HEK293 (cell line): Measurements from ENCODE around the gene CNOT2.

Experiments
- CTCF ChIA-PET: fragments of 350-600 bp; formaldehyde crosslinking; extraction: SDS; loops from one replicate; lab custom pipeline; 2021; ENCODE audit warnings: antibody characterized with exemption; lab: Yijun Ruan, JAX
- POLR2A ChIA-PET: fragments of 300-600 bp; formaldehyde crosslinking; extraction: SDS; loops from one replicate; lab custom pipeline; 2020; ENCODE audit warnings: antibody characterized with exemption, inconsistent platforms; lab: Yijun Ruan, JAX
- H3K27ac ChIP-seq: fragments of 200-500 bp; sonication (Bioruptor generic); 2 replicates; pipeline ENCODE4 v1.5.1; 2014; ENCODE audit warnings: low read depth, low read length, control low read depth, inconsistent platforms; ENCODE audit errors: extremely low read depth
- H3K36me3 ChIP-seq, 2 experiments: fragments of 200-500 bp in 1 of 2; sonication (Bioruptor generic) in 1 of 2; 1 replicate in 1 of 2; 2 replicates in 1 of 2; pipeline ENCODE4 v1.5.1; 2014 to 2017; ENCODE audit warnings: inconsistent platforms in 2 of 2, low read length in 2 of 2; ENCODE audit not compliant: control insufficient read depth in 2 of 2, insufficient read depth in 1 of 2
- H3K4me1 ChIP-seq: fragments of 200-500 bp; sonication (Bioruptor generic); 2 replicates; pipeline ENCODE4 v1.5.1; 2014; ENCODE audit warnings: mild to moderate bottlenecking, low read length, inconsistent platforms; ENCODE audit not compliant: control insufficient read depth, insufficient read depth
- H3K4me3 ChIP-seq: 2 replicates; pipeline ENCODE4 v1.5.1; 2011; ENCODE audit warnings: low read depth, mild to moderate bottlenecking, control low read depth, low read length, moderate library complexity
- H3K9me3 ChIP-seq: fragments of 200-500 bp; sonication (Bioruptor generic); 2 replicates; pipeline ENCODE4 v1.5.1; 2014; ENCODE audit warnings: low read depth, low read length, inconsistent platforms; ENCODE audit not compliant: control insufficient read depth, insufficient read depth
- GLI2 ChIP-seq: fragments of 450-650 bp; formaldehyde crosslinking; IDR thresholded peaks from 2 replicates; pipeline ENCODE4; 2017; ENCODE audit warnings: missing biosample characterization, missing genetic modification characterization, low read depth, borderline replicate concordance
- PRDM1 ChIP-seq: fragments of 450-650 bp; formaldehyde crosslinking; IDR thresholded peaks from 2 replicates; pipeline ENCODE4; 2016; ENCODE audit warnings: missing biosample characterization, missing genetic modification characterization
- SP7 ChIP-seq: fragments of 450-650 bp; formaldehyde crosslinking; IDR thresholded peaks from 2 replicates; pipeline ENCODE4 v1.5.1; 2016; ENCODE audit warnings: missing biosample characterization, missing genetic modification characterization
- YY1 ChIP-seq: fragments of 450-650 bp; formaldehyde crosslinking; IDR thresholded peaks from 2 replicates; pipeline ENCODE4 v1.5.1; 2018; ENCODE audit warnings: missing biosample characterization, missing genetic modification characterization
- ZBTB48 ChIP-seq: fragments of 450-650 bp; formaldehyde crosslinking; IDR thresholded peaks from 2 replicates; pipeline ENCODE4 v1.5.1; 2016; ENCODE audit warnings: missing biosample characterization, missing genetic modification characterization
- ZEB2 ChIP-seq: fragments of 450-650 bp; formaldehyde crosslinking; IDR thresholded peaks from 2 replicates; pipeline ENCODE4 v1.5.1; 2016; ENCODE audit warnings: missing biosample characterization, missing genetic modification characterization
- ZFP37 ChIP-seq: fragments of 450-650 bp; formaldehyde crosslinking; IDR thresholded peaks from 2 replicates; pipeline ENCODE4 v1.5.1; 2016; ENCODE audit warnings: missing biosample characterization, missing genetic modification characterization
- ZFP41 ChIP-seq: fragments of 450-650 bp; formaldehyde crosslinking; IDR thresholded peaks from 2 replicates; pipeline ENCODE4 v1.5.1; 2016; ENCODE audit warnings: missing biosample characterization, missing genetic modification characterization, borderline replicate concordance
- ZNF350 ChIP-seq: fragments of 450-650 bp; formaldehyde crosslinking; IDR thresholded peaks from 2 replicates; pipeline ENCODE4 v1.5.0; 2017; ENCODE audit warnings: missing biosample characterization, mild to moderate bottlenecking, missing genetic modification characterization
- ZNF354C ChIP-seq: fragments of 450-650 bp; formaldehyde crosslinking; IDR thresholded peaks from 2 replicates; pipeline ENCODE4 v1.5.1; 2016; ENCODE audit warnings: missing biosample characterization, missing genetic modification characterization, low read depth, borderline replicate concordance
- ZNF366 ChIP-seq: fragments of 450-650 bp; formaldehyde crosslinking; conservative IDR thresholded peaks from 2 replicates; pipeline ENCODE4 v1.5.1; 2016; ENCODE audit warnings: missing biosample characterization, missing genetic modification characterization
- ZNF37A ChIP-seq: fragments of 450-650 bp; IDR thresholded peaks from 2 replicates; pipeline ENCODE4 v1.5.1; 2018; ENCODE audit warnings: missing biosample characterization, missing genetic modification characterization
- ZNF426 ChIP-seq: fragments of 450-650 bp; formaldehyde crosslinking; IDR thresholded peaks from 2 replicates; pipeline ENCODE4 v1.5.1; 2017; ENCODE audit warnings: missing biosample characterization, missing genetic modification characterization, mild to moderate bottlenecking, inconsistent platforms, moderate library complexity
- ZNF433 ChIP-seq: fragments of 450-650 bp; formaldehyde crosslinking; IDR thresholded peaks from 2 replicates; pipeline ENCODE4 v1.5.1; 2016; ENCODE audit warnings: missing biosample characterization, missing genetic modification characterization, low read depth
- ZNF501 ChIP-seq: fragments of 450-650 bp; formaldehyde crosslinking; IDR thresholded peaks from 2 replicates; pipeline ENCODE4 v1.5.1; 2016; ENCODE audit warnings: missing biosample characterization, missing genetic modification characterization
- ZNF529 ChIP-seq: fragments of 450-650 bp; formaldehyde crosslinking; IDR thresholded peaks from 2 replicates; pipeline ENCODE4 v1.5.1; 2017; ENCODE audit warnings: missing genetic modification characterization, missing biosample characterization; ENCODE audit not compliant: insufficient replicate concordance
- ZNF555 ChIP-seq: fragments of 450-650 bp; formaldehyde crosslinking; conservative IDR thresholded peaks from 2 replicates; pipeline ENCODE4 v1.5.1; 2017; ENCODE audit warnings: missing biosample characterization, mild to moderate bottlenecking, missing genetic modification characterization, inconsistent platforms
- ZNF571 ChIP-seq: fragments of 450-650 bp; formaldehyde crosslinking; IDR thresholded peaks from 2 replicates; pipeline ENCODE4 v1.5.0; 2017; ENCODE audit warnings: missing biosample characterization, missing genetic modification characterization
- ZNF600 ChIP-seq: fragments of 450-650 bp; formaldehyde crosslinking; IDR thresholded peaks from 2 replicates; pipeline ENCODE4 v1.5.1; 2016; ENCODE audit warnings: missing biosample characterization, missing genetic modification characterization
- ZNF639 ChIP-seq: fragments of 450-650 bp; formaldehyde crosslinking; IDR thresholded peaks from 2 replicates; pipeline ENCODE4 v1.5.1; 2016; ENCODE audit warnings: missing biosample characterization, missing genetic modification characterization
- ZNF645 ChIP-seq: fragments of 450-650 bp; formaldehyde crosslinking; IDR thresholded peaks from 2 replicates; pipeline ENCODE4; 2016; ENCODE audit warnings: missing biosample characterization, missing genetic modification characterization
- ZNF660 ChIP-seq: fragments of 450-650 bp; IDR thresholded peaks from 2 replicates; pipeline ENCODE4 v1.5.1; 2018; ENCODE audit warnings: missing biosample characterization, mild to moderate bottlenecking, missing genetic modification characterization
- ZNF704 ChIP-seq: fragments of 450-650 bp; formaldehyde crosslinking; IDR thresholded peaks from 2 replicates; pipeline ENCODE4 v1.5.1; 2016; ENCODE audit warnings: missing biosample characterization, missing genetic modification characterization
- ZNF768 ChIP-seq: fragments of 450-650 bp; formaldehyde crosslinking; IDR thresholded peaks from 2 replicates; pipeline ENCODE4 v1.5.1; 2018; ENCODE audit warnings: missing biosample characterization, mild to moderate bottlenecking, missing genetic modification characterization
- ZNF843 ChIP-seq: fragments of 450-650 bp; formaldehyde crosslinking; IDR thresholded peaks from 2 replicates; pipeline ENCODE4 v1.5.1; 2016; ENCODE audit warnings: missing biosample characterization, missing genetic modification characterization
- ZSCAN18 ChIP-seq: fragments of 450-650 bp; formaldehyde crosslinking; IDR thresholded peaks from 2 replicates; pipeline ENCODE4 v1.5.1; 2016; ENCODE audit warnings: missing biosample characterization, missing genetic modification characterization
- TF ChIP-seq, protein P1 (sequence below): fragments of 450-650 bp; formaldehyde crosslinking; IDR thresholded peaks from 2 replicates; pipeline ENCODE4 v1.5.1; 2016; ENCODE audit warnings: missing biosample characterization, missing genetic modification characterization

CNOT2 gene

DNA sequence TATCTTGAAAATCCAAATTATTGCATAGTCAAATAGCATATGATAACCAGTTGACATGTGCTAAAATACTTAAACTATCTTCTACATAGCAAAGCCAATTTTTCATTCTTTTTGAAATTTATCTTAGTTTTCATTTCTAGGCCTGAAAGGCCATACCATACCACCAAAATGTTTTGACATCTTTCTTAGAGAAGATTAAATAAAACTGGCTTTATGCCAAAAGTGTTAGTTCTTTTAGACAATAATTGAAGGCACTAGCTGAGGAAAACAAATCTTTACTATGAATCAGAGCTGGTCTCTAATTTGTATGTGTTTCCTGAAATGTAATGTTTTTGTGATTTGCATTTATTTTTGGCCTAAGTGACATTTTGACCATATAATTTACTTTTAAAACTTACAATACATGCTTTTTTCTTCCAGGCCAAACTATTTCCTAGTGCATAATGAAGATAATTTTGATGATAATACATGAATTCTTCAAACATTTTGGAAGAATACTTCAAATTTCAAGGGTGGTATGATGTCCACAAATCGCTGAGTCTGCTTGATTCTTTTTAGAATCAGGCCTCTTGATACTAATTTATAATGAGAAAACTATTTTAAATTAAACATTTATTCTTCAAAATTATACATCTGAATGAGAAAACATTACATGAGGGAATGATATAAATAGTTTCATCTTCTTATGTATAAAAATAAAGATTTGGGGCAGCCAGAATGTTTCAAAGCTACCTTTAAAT lies 116.4 kb downstream of the CNOT2 start:
- H3K4me3 ChIP-seq = no peak overlapping the region
- no peaks in the 10 kb centered on the region for H3K4me1 ChIP-seq
- no peaks in the 10 kb centered on the region for H3K9me3 ChIP-seq
- TF ChIP-seq ZNF704 = no peak
- TF ChIP-seq ZNF426 (tag by site-specific recombination) = no peak
- no peak for TF ChIP-seq ZFP37
- TF ChIP-seq ZNF571 = no peak
- TF ChIP-seq ZNF37A (tag by site-specific recombination) = no peak
- no peak for TF ChIP-seq SP7 (tag by site-specific recombination)
- no peak for TF ChIP-seq ZNF768 (tag by site-specific recombination)
- TF ChIP-seq ZNF501 (tag by site-specific recombination) = no peak
- TF ChIP-seq ZNF555 (tag by site-specific recombination) = no peak
- TF ChIP-seq, protein P1, sequence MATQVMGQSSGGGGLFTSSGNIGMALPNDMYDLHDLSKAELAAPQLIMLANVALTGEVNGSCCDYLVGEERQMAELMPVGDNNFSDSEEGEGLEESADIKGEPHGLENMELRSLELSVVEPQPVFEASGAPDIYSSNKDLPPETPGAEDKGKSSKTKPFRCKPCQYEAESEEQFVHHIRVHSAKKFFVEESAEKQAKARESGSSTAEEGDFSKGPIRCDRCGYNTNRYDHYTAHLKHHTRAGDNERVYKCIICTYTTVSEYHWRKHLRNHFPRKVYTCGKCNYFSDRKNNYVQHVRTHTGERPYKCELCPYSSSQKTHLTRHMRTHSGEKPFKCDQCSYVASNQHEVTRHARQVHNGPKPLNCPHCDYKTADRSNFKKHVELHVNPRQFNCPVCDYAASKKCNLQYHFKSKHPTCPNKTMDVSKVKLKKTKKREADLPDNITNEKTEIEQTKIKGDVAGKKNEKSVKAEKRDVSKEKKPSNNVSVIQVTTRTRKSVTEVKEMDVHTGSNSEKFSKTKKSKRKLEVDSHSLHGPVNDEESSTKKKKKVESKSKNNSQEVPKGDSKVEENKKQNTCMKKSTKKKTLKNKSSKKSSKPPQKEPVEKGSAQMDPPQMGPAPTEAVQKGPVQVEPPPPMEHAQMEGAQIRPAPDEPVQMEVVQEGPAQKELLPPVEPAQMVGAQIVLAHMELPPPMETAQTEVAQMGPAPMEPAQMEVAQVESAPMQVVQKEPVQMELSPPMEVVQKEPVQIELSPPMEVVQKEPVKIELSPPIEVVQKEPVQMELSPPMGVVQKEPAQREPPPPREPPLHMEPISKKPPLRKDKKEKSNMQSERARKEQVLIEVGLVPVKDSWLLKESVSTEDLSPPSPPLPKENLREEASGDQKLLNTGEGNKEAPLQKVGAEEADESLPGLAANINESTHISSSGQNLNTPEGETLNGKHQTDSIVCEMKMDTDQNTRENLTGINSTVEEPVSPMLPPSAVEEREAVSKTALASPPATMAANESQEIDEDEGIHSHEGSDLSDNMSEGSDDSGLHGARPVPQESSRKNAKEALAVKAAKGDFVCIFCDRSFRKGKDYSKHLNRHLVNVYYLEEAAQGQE (tag by site-specific recombination) = no peak
- TF ChIP-seq, all 188 proteins: peak for 0
- no peak overlapping the region for H3K27ac ChIP-seq
- CTCF ChIA-PET = interaction anchor here (0.6 to 0.7 kb wide), 2 partner anchors 455 to 480 kb away, joined by 3 to 4 read pairs; no protein-coding TSS in a partner anchor
- peaks cover 4 to 9% of the 10 kb centered on the region in 2 experiments; a peak in 2 of 3 replicates for H3K36me3 ChIP-seq
- POLR2A ChIA-PET = no interaction called here

DNA sequence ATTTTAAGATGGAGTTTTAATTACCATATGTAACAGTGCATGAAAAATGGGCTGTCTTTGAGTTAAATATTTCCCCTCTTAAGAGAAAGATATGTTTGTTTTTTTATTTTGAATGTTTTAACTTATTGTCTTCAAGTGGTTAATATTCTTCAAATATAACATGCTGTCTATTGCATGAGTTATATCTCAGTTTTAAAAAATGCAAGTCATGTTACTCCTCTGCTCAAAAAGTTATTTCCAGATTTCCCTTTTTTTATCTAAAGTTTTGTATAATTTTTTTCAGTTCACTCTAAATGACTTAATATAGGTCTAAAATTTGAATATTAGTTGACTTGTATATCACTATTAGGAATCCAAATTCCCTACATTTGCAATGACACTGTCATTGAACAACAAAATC lies 117.0 kb downstream of the CNOT2 start:
- H3K36me3 ChIP-seq = peaks cover 0 to 5% of the 10 kb centered on the region in 2 experiments; a peak in 1 of 3 replicates
- TF ChIP-seq ZNF843 (no peak), ZNF366 (tag by site-specific recombination) (no peak), ZNF354C (no peak), ZNF529 (tag by site-specific recombination) (no peak), PRDM1 (tag by site-specific recombination) (no peak), GLI2 (tag by site-specific recombination) (no peak), ZEB2 (tag by site-specific recombination) (no peak), ZNF639 (tag by site-specific recombination) (no peak), YY1 (tag by site-specific recombination) (no peak), ZNF645 (tag by site-specific recombination) (no peak), ZNF660 (tag by site-specific recombination) (no peak), ZSCAN18 (tag by site-specific recombination) (no peak), ZNF433 (tag by site-specific recombination) (no peak), ZFP41 (tag by site-specific recombination) (no peak), ZNF600 (no peak), ZBTB48 (tag by site-specific recombination) (no peak), ZNF555 (tag by site-specific recombination) (no peak), ZNF350 (no peak)
- ChIA-PET CTCF (no interaction called here), POLR2A (no interaction called here)
- H3K4me1 ChIP-seq = no peaks in the 10 kb centered on the region
- H3K9me3 ChIP-seq = no peaks in the 10 kb centered on the region
- H3K4me3 ChIP-seq = no peak overlapping the region
- H3K27ac ChIP-seq = no peak overlapping the region
